Stomach (tissue), 4 donors: ENCODE measurements around the gene OR7C1.
"Not testable (repeated sequence)": the region's sequence is repeated elsewhere in the genome, so short reads cannot be mapped to it uniquely, and the experiment has no call there.

Experiments
- POLR2A ChIP-seq, 4 donors: fragments of 450-650 bp; IDR thresholded peaks; one replicate each; pipeline ENCODE4 v1.6.1; 2016; ENCODE audit warnings: antibody characterized with exemption in 4 of 4, control low read depth in 2 of 4, mild to moderate bottlenecking in 1 of 4, moderate library complexity in 1 of 4
- TF ChIP-seq, protein P1 (sequence below), 7 experiments: fragments of 450-650 bp in 4 of 7; fragments of 200-600 bp in 3 of 7; sonication (generic) in 3 of 7; IDR thresholded peaks; one replicate each; pipeline ENCODE4 v1.5.1; 2016 to 2019; ENCODE audit warnings: antibody characterized with exemption in 7 of 7, control low read depth in 2 of 7, mild to moderate bottlenecking in 1 of 7

DNA sequence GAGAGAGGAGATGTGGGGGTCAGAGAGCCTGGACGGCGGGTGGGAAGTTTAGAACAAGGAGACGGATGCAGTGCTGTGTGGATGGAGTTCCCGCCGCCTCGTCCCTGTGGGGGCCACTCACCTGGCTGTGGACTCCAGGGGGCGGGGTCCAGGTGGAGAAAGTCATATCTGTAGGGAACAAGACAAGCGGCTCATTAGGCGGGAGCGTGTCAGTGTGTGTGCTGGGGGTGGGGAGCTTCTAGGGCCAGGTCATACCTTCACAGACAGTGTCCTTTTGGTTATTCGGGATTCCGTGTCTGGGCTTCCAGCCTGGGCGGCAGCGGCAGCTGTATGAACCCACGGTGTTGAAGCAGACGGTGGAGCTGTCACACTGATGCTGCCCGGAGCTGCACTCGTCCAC is 69.6 kb downstream of the OR7C1 start:
- TF ChIP-seq, protein P1, sequence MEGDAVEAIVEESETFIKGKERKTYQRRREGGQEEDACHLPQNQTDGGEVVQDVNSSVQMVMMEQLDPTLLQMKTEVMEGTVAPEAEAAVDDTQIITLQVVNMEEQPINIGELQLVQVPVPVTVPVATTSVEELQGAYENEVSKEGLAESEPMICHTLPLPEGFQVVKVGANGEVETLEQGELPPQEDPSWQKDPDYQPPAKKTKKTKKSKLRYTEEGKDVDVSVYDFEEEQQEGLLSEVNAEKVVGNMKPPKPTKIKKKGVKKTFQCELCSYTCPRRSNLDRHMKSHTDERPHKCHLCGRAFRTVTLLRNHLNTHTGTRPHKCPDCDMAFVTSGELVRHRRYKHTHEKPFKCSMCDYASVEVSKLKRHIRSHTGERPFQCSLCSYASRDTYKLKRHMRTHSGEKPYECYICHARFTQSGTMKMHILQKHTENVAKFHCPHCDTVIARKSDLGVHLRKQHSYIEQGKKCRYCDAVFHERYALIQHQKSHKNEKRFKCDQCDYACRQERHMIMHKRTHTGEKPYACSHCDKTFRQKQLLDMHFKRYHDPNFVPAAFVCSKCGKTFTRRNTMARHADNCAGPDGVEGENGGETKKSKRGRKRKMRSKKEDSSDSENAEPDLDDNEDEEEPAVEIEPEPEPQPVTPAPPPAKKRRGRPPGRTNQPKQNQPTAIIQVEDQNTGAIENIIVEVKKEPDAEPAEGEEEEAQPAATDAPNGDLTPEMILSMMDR (IDR thresholded peaks at IDR 0.05) = not testable (repeated sequence)
- not testable (repeated sequence) for TF ChIP-seq POLR2A (IDR thresholded peaks at IDR 0.05)
